ENCODE measurements around the gene NOL12.

NOL12 gene

DNA sequence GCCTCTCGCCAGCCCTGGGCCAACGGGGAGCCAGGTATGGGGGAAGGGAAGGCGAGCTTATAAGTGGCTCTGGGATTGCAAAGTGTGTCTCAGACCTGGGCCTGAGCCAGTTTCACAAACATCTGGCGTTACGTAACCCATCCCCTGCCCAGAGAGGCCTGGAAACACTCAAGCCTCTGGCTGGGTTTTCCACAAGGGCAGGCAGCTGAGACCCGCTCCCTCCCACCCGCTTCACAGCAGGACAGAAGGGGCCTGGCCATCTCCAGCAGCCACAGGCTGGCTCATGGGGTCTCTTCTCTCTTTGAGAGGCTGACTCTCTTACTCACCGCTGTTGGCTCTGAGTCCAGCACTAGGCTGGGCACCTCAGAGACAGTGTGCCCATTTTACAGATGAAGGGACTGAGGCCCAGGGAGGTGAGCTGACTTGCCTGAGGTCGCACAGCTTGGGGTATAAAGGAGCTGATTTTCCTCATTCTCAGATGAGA lies 55.2 kb downstream of the NOL12 start:
- DNase-seq (ENCODE audit: low read depth in 2 of 2, low spot score in 1 of 2) = no peak

DNA sequence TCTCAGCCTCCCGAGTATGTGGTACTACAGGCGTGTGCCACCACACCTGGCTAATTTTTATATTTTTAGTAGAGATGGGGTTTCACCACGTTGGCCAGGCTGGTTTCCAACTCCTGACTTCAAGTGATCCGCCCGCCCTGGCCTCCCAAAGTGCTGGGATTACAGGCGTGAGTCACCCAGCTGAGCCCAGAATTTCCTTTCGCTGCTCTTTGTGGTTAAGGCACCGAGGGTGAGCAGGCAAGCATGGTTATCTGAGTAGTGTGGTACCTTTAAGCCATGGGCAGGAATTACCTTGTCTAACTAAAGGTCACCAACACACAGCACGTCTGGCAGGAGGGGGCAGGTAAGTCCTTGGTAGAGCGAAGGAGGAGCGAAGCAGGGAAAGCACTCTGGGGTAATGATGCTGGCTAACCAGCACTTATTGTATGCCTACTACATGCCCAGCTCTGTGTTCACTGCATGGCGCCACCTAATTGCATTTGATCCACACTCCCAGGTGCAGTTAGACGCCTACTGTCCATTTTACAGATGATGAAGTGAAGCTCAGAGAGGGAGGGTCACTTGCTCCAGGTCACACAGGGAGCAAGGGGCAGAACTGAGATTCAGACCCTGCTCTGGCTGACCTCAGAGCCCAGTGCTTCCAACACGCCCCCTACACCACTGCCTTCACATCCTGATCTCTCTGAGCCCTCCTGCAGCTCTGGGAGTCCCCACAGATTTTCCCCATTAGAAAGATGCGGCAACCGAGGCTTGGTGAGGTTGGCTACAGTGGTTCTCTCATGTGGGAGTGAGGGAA lies 56.4 kb downstream of the NOL12 start:
- no peak for DNase-seq (ENCODE audit: low read depth in 2 of 2, low spot score in 1 of 2)
